GM21528 (cell line): ENCODE measurements around the gene ACADVL.

Source experiments
- ATAC-seq: cut with Tn5 transposase; IDR thresholded peaks from one replicate; pipeline ENCODE4 v1.9.1; 2021; ENCODE audit warnings: mild to moderate bottlenecking, moderate library complexity; ENCODE audit not compliant: unreplicated experiment, low FRiP score

ACADVL gene

GRCh38 chr17:7216242-7217112 is 3.3 kb upstream of the ACADVL start:
- ATAC-seq = no peak

GRCh38 chr17:7217113-7217987 is 2.4 kb upstream of the ACADVL start:
- no peak for ATAC-seq

- ATAC-seq = no peak
These were observed 1.6 kb upstream of the ACADVL start for GRCh38 chr17:7218166-7218565.

GRCh38 chr17:7218758-7219157 is 980 bp upstream of the ACADVL start:
- ATAC-seq = no peak

- no peak for ATAC-seq
These were observed 418 bp upstream of the ACADVL start for GRCh38 chr17:7219229-7219811.

GRCh38 chr17:7220593-7221277 is 997 bp downstream of the ACADVL start:
- ATAC-seq = no peak

GRCh38 chr17:7221278-7222092 is 1.7 kb downstream of the ACADVL start:
- no peak for ATAC-seq

GRCh38 chr17:7222093-7222971 is 2.6 kb downstream of the ACADVL start:
- no peak for ATAC-seq

- no peak for ATAC-seq
These were observed 3.2 kb downstream of the ACADVL start for GRCh38 chr17:7222972-7223292.

GRCh38 chr17:7223375-7223774 is 3.6 kb downstream of the ACADVL start:
- ATAC-seq = no peak

- ATAC-seq = no peak
These were observed 4.4 kb downstream of the ACADVL start for GRCh38 chr17:7224110-7224509.

GRCh38 chr17:7224661-7225111 is 4.9 kb downstream of the ACADVL start:
- no peak for ATAC-seq

GRCh38 chr17:7225711-7226331 is 6.1 kb downstream of the ACADVL start:
- no peak for ATAC-seq

GRCh38 chr17:7226721-7227710 is 7.3 kb downstream of the ACADVL start:
- no peak for ATAC-seq

- no peak for ATAC-seq
These were observed 9.2 kb downstream of the ACADVL start for GRCh38 chr17:7228920-7229319.

GRCh38 chr17:7229504-7229903 is 9.8 kb downstream of the ACADVL start:
- no peak for ATAC-seq

- ATAC-seq = no peak
These were observed 12.4 kb downstream of the ACADVL start for GRCh38 chr17:7232114-7232513.
